ENCODE data around the gene RNF225. TPM values are rescaled to one million over a fixed set of nuclear protein-coding genes. Genes with fewer than 3 reads are reported as not detected.

Gene RNF225
- total RNA-seq, 4 donors from 2014 or later = 0.33 TPM; not detected in 3

- intact Hi-C loops (cut with DNase I) = no loop called here
- H3K27me3 ChIP-seq = no peaks in the 10 kb centered on the region
- DNase-seq = no peak
Measured at GRCh38 chr19:58356766-58357480, 38.5 kb upstream of the RNF225 start.

GRCh38 chr19:58357481-58358145 is 37.8 kb upstream of the RNF225 start:
- intact Hi-C loops (cut with DNase I) = no loop called here
- no peak overlapping the region for H3K27ac ChIP-seq
- no peaks in the 10 kb centered on the region for H3K36me3 ChIP-seq
- DNase-seq = no peak
- WGBS, 2 donors = 76 to 86% methylated on average over 13 to 16 of the region's 19 CpGs
- TF ChIP-seq POLR2A (IDR thresholded peaks at IDR 0.05) (no peak), CTCF (IDR thresholded peaks at IDR 0.05) (no peak)
- peaks cover 0 to 5% of the 10 kb centered on the region in 2 donors for H3K4me1 ChIP-seq
- H3K4me3 ChIP-seq (replicated peaks in 1 of 3) = no peak overlapping the region
- H3K9me3 ChIP-seq = no peaks in the 10 kb centered on the region
- H3K27me3 ChIP-seq = no peaks in the 10 kb centered on the region

More at GRCh38 chr19:58356766-58357480, 38.5 kb upstream of the RNF225 start:
- H3K36me3 ChIP-seq = no peaks in the 10 kb centered on the region
- TF ChIP-seq CTCF (IDR thresholded peaks at IDR 0.05) (no peak), POLR2A (IDR thresholded peaks at IDR 0.05) (no peak)
- WGBS, 2 donors = 58 to 59% methylated on average over 12 to 33 of the region's 75 CpGs
- peaks cover 0 to 5% of the 10 kb centered on the region in 2 donors for H3K4me1 ChIP-seq
- H3K4me3 ChIP-seq (replicated peaks in 1 of 3) = no peak overlapping the region
- no peak overlapping the region for H3K27ac ChIP-seq
- H3K9me3 ChIP-seq = no peaks in the 10 kb centered on the region

- H3K4me3 ChIP-seq (replicated peaks in 1 of 3) = peak overlapping the region; percentile 56 to 88 (median 83)
- intact Hi-C loops (cut with DNase I) = no loop called here
- no peak for TF ChIP-seq CTCF (IDR thresholded peaks at IDR 0.05)
- no peak for TF ChIP-seq POLR2A (IDR thresholded peaks at IDR 0.05)
- no peaks in the 10 kb centered on the region for H3K9me3 ChIP-seq
- 2 to 4% methylated on average over 24 to 28 of the region's 28 CpGs for whole genome bisulfite sequencing, 2 donors
- peak overlapping the region; percentile 60 to 95 (median 81) for H3K27ac ChIP-seq
- no peaks in the 10 kb centered on the region for H3K36me3 ChIP-seq
- H3K4me1 ChIP-seq = peaks cover 0 to 5% of the 10 kb centered on the region in 2 donors
- H3K27me3 ChIP-seq = no peaks in the 10 kb centered on the region
- peak in 1 of 2 donors; percentile 42 for DNase-seq
Measured at GRCh38 chr19:58361900-58362271, 33.6 kb upstream of the RNF225 start.

- Histone ChIP-seq H3K27me3 (no peaks in the 10 kb centered on the region), H3K9me3 (no peaks in the 10 kb centered on the region), H3K4me1 (peaks cover 0 to 5% of the 10 kb centered on the region in 2 donors), H3K36me3 (no peaks in the 10 kb centered on the region), H3K4me3 (replicated peaks in 1 of 3) (peak within 1 kb of the TSS; percentile 56 to 88 (median 83)), H3K27ac (peak within 1 kb of the TSS; percentile 60 to 95 (median 81))
- intact Hi-C loops (cut with DNase I) = no loop called here
- 0% methylated on average over 20 to 24 of the region's 74 CpGs for WGBS, 2 donors
- peak; percentile 97 to 98 for DNase-seq
- TF ChIP-seq CTCF (IDR thresholded peaks at IDR 0.05) (no peak), POLR2A (IDR thresholded peaks at IDR 0.05) (peak in 1 of 2 donors; percentile 75)
Measured at GRCh38 chr19:58362272-58362994, 33.0 kb upstream of the RNF225 start, which contains the start of gene ZNF497. TSS of gene ZNF497 (minus strand) at chr19:58362751. CDS start at chr19:58357635, 5,116 bp downstream.

All from thyroid gland (tissue), 4 donors.